Ramos (cell line): ENCODE data around the gene TK1.

Experiments used
- in situ Hi-C: fragments of 300-500 bp; cut with MboI; formaldehyde crosslinking; loops from one replicate; pipeline ENCODE4 v1.14.3; 2022; ENCODE audit warnings: low sequenced_read_pairs; ENCODE audit not compliant: unreplicated experiment

The TK1 gene

DNA sequence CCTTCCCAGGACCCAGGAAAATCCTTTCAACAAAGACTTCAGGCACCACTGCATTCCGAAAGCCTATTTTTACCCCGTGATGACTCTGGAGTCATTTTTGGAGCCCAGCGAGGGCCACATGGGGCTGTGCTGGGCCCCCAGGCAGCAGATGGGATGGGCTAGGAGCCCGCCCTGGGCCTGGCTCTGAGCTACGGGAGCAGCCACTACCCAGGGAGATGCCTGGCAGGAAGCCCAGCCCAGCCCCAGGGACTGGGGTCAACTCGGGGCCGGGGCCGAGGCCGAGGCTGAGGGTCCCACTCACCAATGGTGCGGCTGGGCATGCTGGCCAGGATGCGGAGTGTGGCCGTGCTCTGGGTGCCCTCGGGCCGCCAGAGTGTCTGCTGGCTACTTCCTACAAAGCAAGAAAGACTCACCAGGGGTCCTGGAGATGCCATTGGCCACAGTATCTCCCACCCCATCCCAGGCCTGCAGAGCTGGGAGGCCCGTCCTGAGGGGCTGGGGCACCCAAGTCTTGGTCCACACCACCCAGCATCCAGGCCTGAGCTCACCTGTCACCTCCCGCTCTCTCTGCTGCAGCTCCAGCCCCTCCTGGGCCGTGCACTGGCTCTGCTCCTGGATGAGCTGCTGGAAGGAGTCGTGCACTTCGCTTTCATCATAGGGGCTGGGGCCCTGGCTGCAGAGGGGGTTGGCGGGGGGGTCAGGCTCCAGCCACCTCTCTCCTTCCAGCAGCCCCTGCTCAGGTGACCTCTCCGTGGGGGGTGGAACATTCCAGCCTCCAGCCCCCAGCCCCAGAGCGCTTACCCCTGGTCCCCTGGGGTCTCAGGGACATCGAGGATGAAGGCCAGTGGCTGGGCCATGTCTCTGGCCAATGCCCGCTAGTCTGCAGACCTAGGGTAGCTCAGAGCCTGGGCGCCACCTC lies 60.6 kb downstream of the TK1 start:
- in situ Hi-C loops, result no loop called here

- in situ Hi-C loops, result no loop called here
Measured at GRCh38 chr17:78125138-78125913, 61.5 kb downstream of the TK1 start.

GRCh38 chr17:78124836-78125137 lies 62.1 kb downstream of the TK1 start:
- in situ Hi-C loops, result no loop called here
